A673 (cell line): ENCODE results near the gene P2RY13. TPM values are rescaled to one million over a fixed set of nuclear protein-coding genes. Genes with fewer than 3 reads are reported as not detected.

Experiments used
- BruUV-seq: library from RNA; stranded (reverse); fragments of 400-500 nt; replicated peaks from 2 replicates; lab custom pipeline; 2021; lab: Mats Ljungman, UMichigan
- CTCF ChIA-PET: fragments of 300-600 bp; sonication (Branson Sonifier 250); formaldehyde crosslinking; loops from one replicate; lab custom pipeline; 2022; ENCODE audit warnings: antibody characterized with exemption; lab: Charles Lee
- POLR2A ChIA-PET: fragments of 300-600 bp; sonication (Branson Sonifier 250); formaldehyde crosslinking; loops from one replicate; lab custom pipeline; 2022; ENCODE audit warnings: antibody characterized with exemption; ENCODE audit not compliant: low non-redundant PET; lab: Charles Lee
- DNase-seq: peaks from one replicate; pipeline ENCODE4 v3.0.0-alpha.2; 2015; ENCODE audit warnings: low spot score
- H3K27ac ChIP-seq: fragments of 200-600 bp; sonication (generic); 2 replicates; pipeline ENCODE4 v1.5.1; 2016; ENCODE audit warnings: mixed run types, low read depth, mild to moderate bottlenecking, mixed read lengths, antibody characterized with exemption, low read length; ENCODE audit not compliant: poor library complexity, severe bottlenecking
- H3K27me3 ChIP-seq: fragments of 200-600 bp; sonication (generic); replicated peaks from 2 replicates; pipeline ENCODE4 v1.6.1; 2017; ENCODE audit warnings: mixed run types, low read depth, mild to moderate bottlenecking, mixed read lengths, antibody characterized with exemption, low read length; ENCODE audit not compliant: insufficient read depth, poor library complexity
- H3K36me3 ChIP-seq: fragments of 200-600 bp; sonication (generic); 2 replicates; pipeline ENCODE4 v1.6.1; 2016; ENCODE audit warnings: mixed run types, mild to moderate bottlenecking, mixed read lengths, antibody characterized with exemption, low read length; ENCODE audit not compliant: insufficient read depth, poor library complexity, severe bottlenecking
- H3K4me1 ChIP-seq: fragments of 200-600 bp; sonication (generic); 2 replicates; pipeline ENCODE4 v1.6.1; 2017; ENCODE audit warnings: mixed run types, mild to moderate bottlenecking, mixed read lengths, antibody characterized with exemption, low read length; ENCODE audit not compliant: insufficient read depth, poor library complexity, severe bottlenecking
- H3K4me3 ChIP-seq: fragments of 200-600 bp; sonication (generic); 2 replicates; pipeline ENCODE4 v1.5.1; 2016; ENCODE audit warnings: low read depth, mixed run types, mild to moderate bottlenecking, mixed read lengths, low read length; ENCODE audit not compliant: poor library complexity, severe bottlenecking
- H3K9me3 ChIP-seq: fragments of 200-600 bp; sonication (generic); 2 replicates; pipeline ENCODE4 v1.6.1; 2016; ENCODE audit warnings: mixed run types, low read depth, mild to moderate bottlenecking, mixed read lengths, antibody characterized with exemption, low read length; ENCODE audit not compliant: poor library complexity, severe bottlenecking
- EZH2 ChIP-seq: fragments of 200-600 bp; sonication (generic); IDR thresholded peaks from 2 replicates; pipeline ENCODE4 v1.6.1; 2017; ENCODE audit warnings: borderline replicate concordance, low read depth, mild to moderate bottlenecking, mixed read lengths, antibody characterized with exemption, low read length; ENCODE audit not compliant: poor library complexity, severe bottlenecking
- intact Hi-C: fragments of 100-400 bp; cut with micrococcal nuclease; formaldehyde crosslinking; loops from one replicate; pipeline ENCODE4 v1.10.0; 2022; ENCODE audit not compliant: unreplicated experiment
- total RNA-seq: library from RNA; stranded (reverse); gene quantifications from 2 replicates; pipeline ENCODE4 v1.2.3, GENCODE V29; 2021
- TF ChIP-seq, protein P1 (sequence below): fragments of 300-800, 200-600 bp; sonication (generic); conservative IDR thresholded peaks from 2 replicates; pipeline ENCODE4 v1.5.1; 2017; ENCODE audit warnings: low read depth, mild to moderate bottlenecking, antibody characterized with exemption, low read length, moderate library complexity, mixed read lengths

Gene P2RY13
- total RNA-seq, 1 experiment from 2014 or later: not detected

GRCh38 chr3:151346292-151346691 lies 16.9 kb upstream of the P2RY13 start:
- Histone ChIP-seq H3K4me3 (no peak overlapping the region), H3K4me1 (no peaks in the 10 kb centered on the region), H3K27ac (no peak overlapping the region), H3K27me3 (no peaks in the 10 kb centered on the region), H3K9me3 (no peaks in the 10 kb centered on the region), H3K36me3 (no peaks in the 10 kb centered on the region)
- no TSS peak for BruUV-seq
- CTCF ChIA-PET: no interaction called here
- POLR2A ChIA-PET: no interaction called here
- TF ChIP-seq EZH2: no peak
- TF ChIP-seq, protein P1, sequence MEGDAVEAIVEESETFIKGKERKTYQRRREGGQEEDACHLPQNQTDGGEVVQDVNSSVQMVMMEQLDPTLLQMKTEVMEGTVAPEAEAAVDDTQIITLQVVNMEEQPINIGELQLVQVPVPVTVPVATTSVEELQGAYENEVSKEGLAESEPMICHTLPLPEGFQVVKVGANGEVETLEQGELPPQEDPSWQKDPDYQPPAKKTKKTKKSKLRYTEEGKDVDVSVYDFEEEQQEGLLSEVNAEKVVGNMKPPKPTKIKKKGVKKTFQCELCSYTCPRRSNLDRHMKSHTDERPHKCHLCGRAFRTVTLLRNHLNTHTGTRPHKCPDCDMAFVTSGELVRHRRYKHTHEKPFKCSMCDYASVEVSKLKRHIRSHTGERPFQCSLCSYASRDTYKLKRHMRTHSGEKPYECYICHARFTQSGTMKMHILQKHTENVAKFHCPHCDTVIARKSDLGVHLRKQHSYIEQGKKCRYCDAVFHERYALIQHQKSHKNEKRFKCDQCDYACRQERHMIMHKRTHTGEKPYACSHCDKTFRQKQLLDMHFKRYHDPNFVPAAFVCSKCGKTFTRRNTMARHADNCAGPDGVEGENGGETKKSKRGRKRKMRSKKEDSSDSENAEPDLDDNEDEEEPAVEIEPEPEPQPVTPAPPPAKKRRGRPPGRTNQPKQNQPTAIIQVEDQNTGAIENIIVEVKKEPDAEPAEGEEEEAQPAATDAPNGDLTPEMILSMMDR: no peak
- intact Hi-C loops: no loop called here
- no peak for DNase-seq

GRCh38 chr3:151345859-151346258 lies 16.5 kb upstream of the P2RY13 start:
- Histone ChIP-seq H3K27ac (no peak overlapping the region), H3K27me3 (no peaks in the 10 kb centered on the region), H3K36me3 (no peaks in the 10 kb centered on the region), H3K9me3 (no peaks in the 10 kb centered on the region), H3K4me3 (no peak overlapping the region), H3K4me1 (no peaks in the 10 kb centered on the region)
- DNase-seq: no peak
- ChIA-PET CTCF (no interaction called here), POLR2A (no interaction called here)
- TF ChIP-seq, protein P1: no peak
- no peak for TF ChIP-seq EZH2
- no TSS peak for BruUV-seq
- intact Hi-C loops: no loop called here

DNA sequence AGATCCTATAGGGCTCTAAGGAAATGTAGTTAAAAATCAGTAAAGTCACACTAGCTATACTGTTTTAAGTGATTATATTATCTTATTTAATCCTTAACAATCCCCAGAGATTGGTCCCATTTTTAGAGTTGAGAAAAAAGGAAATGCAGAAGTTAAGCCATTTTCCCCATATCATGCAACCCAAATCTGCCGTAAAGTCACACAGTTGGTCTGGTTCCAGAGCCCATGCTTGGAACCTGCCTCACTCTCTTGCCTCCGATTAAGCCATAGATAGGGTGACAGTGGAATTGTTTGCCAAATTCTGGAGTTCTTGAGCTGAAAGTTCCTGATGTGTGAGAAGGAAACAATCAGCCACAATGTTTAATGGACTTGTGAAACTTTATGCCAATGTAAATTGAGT lies 2.3 kb upstream of the P2RY13 start:
- Histone ChIP-seq H3K36me3 (no peaks in the 10 kb centered on the region), H3K27me3 (no peaks in the 10 kb centered on the region), H3K9me3 (no peaks in the 10 kb centered on the region), H3K4me1 (peaks cover 5% of the 10 kb centered on the region), H3K4me3 (no peak overlapping the region), H3K27ac (no peak overlapping the region)
- no TSS peak for BruUV-seq
- ChIA-PET POLR2A (no interaction called here), CTCF (no interaction called here)
- peak; percentile 28 for DNase-seq
- intact Hi-C loops: no loop called here
- no peak for TF ChIP-seq EZH2
- TF ChIP-seq, protein P1: no peak
